ENCODE measurements around the gene NANS.
"Not testable (repeated sequence)": the region's sequence is repeated elsewhere in the genome, so short reads cannot be mapped to it uniquely, and the experiment has no call there.

The NANS gene

DNA sequence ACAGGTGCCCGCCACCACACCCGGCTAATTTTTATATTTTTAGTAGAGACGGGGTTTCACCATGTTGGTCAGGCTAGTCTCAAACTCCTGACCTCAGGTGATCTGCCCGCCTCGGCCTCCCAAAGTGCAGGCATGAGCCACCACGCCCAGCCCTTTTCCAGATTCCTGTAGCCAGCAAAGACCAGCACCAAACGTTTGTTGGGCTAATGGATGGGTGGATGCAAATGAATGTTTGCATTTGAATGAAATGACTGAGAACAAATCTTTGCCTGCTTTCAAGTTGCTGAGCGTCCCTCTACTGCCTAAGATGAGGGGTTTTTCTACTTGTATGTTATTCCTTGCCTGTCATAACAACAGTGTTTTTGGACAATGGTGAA is 20.0 kb downstream of the NANS start:
- not testable (repeated sequence) for DNase-seq (ENCODE audit: low read depth in 2 of 2)

DNA sequence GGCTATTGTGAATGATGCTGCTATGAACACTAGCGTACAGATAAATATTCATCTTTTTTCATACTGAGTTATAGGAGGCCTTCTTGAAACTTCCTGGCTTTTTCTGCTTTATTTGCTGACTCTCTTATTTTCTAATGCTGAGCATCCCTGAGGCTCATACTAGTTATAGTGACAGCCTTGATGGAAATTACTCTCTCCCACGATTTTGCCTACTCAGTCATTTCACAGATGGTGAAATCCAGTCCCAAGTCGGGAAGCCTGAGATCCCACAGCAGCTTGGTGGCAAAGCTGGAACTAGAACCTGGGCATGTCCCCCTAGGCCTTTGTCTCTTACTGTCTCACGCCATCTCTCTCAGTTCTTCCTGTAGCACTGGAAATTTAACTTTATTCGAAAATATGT is 22.4 kb downstream of the NANS start:
- DNase-seq (ENCODE audit: low read depth in 2 of 2) = no peak

DNA sequence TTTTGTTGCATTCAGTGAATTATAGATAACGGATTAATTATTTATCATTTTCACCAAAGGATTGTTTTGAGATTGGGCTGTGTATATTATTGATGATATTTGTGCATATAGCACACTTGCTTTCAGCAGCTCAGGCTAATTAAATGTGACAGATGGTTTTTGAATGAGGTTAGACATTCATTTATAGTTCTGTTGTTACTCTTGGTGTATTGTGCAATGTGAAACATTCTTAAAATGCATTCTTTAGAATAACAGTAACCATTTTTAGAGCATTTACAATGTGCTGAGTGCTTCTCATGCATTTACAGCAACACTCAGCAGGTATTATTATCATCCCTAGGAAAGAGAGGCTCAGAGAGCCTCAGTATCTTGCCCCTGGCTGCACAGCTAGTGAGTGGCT is 23.8 kb downstream of the NANS start:
- DNase-seq (ENCODE audit: low read depth in 2 of 2) = no peak

DNA sequence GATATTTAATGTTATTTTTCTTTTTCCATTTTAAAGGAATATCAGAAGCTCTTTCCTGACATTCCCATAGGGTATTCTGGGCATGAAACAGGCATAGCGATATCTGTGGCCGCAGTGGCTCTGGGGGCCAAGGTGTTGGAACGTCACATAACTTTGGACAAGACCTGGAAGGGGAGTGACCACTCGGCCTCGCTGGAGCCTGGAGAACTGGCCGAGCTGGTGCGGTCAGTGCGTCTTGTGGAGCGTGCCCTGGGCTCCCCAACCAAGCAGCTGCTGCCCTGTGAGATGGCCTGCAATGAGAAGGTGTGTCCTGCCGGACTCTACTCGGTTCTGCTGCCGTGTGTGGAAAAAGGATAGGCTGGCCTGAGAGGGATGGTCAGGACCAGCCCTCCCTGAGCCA is 24.2 kb downstream of the NANS start:
- no peak for DNase-seq (ENCODE audit: low read depth in 2 of 2)

DNA sequence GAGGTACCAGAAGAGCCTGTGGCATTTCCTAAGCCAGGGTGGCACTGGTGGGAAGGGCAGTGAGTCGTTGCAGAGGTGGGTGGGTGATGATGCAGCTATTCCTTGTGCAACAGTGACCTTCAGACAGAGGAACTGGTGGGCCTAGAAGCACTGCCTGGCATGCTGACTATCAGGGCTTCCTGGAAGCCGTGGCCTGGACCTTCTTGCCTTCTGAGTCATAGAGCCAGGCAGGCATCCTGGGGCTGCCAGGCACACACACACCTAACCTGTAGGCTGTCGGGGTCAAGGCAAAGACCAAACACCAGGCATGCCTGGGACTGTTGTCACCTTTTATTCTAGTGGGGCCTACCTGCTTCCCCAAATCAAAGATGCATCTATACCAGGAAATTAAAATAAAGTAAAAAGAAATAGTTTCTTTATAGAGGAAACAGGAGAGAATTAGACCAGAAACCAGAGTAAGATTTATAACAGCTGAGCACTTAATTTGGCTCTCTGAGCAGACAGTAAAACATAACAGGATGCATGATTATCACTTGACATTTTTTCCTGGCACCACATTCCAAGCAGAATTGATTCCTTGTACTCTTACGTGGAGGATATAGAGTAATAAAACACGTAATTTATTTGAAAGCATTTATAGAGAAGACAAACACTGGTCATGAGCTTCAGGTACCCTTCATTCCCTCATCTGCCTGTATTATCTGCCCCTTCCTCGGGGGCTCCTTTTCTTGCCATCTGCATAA is 25.1 kb downstream of the NANS start:
- DNase-seq (ENCODE audit: low read depth in 2 of 2) = no peak

DNA sequence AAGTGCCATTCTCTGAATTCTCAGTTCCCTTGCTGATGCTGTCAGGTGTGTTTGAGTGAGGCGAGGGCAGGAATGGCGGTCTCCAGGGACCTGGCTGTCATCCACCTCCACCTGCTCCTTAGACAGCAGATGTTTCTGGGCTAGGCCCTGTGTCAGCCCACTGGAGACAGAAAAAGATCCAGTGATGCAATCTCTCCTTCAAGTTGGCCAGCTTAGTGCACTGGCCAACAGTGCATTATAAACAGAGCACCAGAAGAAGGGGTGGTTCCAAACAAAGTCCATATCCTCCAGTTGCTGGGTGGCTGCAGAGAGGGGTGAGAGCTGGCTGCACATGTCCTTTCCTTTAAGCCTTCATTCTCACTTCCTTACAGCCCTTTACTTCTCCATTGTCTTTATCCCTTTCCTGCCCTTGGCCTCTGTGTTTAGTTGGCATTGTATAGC is 26.5 kb downstream of the NANS start:
- no peak for DNase-seq (ENCODE audit: low read depth in 2 of 2)

DNA sequence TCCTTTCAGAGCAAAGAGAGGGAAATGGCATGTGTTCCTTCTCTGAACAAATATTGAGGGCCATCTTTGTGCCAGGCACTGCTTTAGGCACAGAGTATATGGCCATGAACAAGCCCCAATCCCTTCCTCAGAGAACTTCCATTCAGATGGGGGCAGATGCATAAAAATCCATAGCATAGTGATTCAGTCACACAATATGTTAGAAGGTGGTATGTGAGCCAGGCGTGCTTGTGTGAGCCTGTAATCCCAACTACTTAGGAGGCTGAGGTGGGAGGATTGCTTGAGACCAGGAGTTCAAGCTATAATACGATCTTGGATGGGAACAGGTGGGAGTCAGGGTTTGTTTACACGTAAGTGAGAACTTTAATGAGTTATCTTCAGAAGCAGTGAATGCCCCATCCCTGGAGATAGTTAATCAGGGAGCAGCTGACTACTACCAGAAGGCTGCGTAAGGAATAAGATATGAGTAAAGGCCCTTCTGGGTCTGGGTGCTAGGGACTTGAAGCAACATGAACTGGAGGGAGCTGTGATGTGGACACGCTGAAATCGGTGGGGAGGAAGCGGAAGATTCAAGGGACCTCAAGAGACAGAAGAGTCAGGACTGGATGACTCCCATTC is 27.1 kb downstream of the NANS start:
- no peak for DNase-seq (ENCODE audit: low read depth in 2 of 2)

DNA sequence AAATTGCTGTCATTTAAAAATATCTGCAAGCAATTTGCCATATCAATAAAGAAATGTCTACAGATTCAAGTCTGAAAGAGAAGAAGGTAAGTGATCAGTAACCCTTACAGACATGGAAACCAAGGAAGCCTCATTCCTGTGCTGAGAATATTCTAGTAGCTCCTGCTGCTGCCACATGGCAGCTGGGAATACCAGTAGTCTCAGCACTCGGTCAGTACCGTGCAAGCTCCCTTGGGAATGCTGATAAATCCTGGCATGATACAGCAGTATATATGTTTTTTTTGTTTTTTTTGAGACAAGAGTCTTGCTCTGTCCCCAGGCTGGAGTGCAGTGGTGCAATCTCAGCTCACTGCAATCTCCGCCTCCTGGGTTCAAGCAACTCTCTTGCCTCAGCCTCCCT is 27.9 kb downstream of the NANS start:
- DNase-seq (ENCODE audit: low read depth in 2 of 2) = no peak

DNA sequence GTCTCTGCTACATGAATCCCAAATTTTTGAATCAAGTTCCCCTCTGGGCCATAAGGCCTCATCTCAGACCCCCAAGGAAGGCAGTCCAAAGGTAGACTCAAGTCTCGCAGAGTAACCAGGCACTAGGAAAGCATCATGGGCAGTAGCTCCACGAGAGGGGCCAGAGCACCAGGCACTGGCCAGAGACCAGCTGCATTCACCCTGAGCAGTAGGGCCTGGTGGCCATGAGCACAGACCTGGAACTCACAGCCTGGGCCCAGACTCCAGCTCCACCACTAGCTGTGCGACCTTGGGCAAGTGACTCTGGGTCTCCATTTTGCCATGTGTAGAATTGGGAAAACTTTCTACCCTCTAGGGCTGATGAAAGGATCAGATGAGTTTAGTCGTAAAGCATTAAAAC is 28.5 kb downstream of the NANS start:
- DNase-seq (ENCODE audit: low read depth in 2 of 2) = no peak

DNA sequence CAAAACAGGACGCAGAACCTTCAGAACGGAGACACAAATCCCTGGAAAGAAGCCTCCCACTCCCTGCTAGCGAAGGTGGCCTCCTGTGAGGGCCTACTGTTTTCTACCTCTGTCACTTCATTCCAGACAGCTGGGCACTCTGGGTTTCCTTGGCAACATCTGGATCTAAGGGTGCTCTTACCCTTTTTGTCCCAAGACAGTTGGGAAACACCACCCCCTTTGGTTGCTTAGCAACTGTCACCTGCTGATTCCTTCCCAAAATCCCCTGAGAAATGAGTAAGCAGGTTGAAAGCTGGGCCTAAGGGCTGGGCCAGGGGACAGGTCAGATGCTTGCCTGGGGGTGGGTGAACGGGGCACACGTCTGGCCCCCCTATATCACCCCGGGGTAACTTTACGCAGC is 29.4 kb downstream of the NANS start:
- no peak for DNase-seq (ENCODE audit: low read depth in 2 of 2)

DNA sequence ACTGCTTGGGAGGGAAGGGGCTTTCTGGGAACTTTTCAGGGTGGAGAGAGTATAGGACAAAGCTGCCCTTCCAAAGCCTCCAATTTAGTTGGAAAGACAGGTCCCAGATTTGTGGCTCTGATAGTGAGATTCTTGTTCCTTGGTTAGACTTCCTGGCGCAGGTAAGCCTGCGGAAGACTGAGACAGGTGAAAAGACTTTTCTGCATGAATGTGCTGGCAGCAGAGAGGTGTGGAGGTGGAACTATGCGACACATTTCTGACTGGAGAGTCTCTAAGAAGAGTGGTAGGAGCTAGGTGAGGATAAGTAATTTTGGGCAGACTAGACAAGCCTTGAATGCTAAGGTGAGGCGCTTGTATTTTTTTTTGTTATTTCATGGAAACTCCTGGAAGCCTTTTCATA is 29.9 kb downstream of the NANS start:
- DNase-seq (ENCODE audit: low read depth in 2 of 2) = no peak

DNA sequence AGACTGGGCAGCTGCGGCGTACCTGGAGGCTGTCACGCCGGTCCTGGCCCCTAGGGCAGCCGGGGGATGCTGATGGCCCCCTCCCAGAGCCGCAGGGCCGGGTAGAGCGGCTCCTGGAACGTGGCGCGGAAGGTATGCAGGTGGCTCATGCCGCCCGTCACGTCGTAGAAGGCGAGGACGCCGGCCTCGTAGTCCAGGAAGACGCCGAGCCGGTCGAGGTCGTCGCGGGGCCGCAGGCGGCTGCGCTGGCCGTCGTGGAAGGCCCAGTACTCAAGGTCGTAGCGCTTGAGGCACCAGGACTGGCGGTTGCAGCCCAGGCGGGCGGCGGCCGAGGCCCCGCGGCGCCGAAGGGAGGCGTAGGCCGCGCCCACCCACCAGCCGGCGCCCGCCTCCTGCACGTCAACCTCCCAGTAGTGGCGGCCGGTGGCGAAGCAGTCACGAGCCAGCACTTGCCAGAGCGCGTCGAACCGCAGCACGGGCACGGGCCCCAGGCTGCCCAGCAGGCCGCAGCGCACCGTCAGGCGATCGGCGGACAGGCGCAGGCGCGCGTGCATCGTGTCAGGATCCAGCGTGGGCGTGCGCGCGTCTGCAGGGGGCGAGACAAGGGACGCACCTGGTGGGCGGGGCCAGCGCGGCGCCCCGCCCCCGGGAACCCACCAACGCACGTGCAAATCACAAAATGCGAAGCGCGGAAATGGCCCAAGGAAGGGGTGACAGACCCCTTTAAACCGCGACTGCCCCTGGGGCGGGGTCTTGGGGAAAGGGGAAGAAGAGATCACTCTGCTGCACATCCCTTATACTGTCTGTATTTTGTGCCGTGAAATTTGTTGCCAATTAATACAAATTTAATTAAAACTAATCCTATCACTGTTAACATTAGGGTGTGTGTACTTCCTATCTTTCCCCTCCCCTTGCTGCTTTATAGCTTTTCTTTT is 31.2 kb downstream of the NANS start:
- no peak for DNase-seq (ENCODE audit: low read depth in 2 of 2)

DNA sequence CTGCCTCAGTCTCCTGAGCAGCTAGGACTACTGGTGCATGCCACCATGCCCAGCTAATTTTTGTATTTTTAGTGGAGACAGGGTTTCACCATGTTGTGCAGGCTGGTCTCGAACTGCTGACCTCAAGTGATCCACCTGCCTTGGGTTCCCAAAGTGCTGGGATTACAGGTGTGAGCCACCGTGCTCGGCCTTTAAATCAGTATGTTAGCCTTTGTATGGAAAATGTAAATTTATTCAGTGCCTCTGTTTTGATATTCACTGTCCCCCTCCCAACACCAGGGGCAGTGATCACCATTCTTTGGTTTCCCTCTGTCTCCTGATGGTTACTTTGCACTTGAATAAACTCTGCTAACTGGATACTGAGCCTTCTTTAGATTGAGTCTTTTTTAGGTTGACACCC is 34.1 kb downstream of the NANS start:
- DNase-seq (ENCODE audit: low read depth in 2 of 2) = not testable (repeated sequence)

DNA sequence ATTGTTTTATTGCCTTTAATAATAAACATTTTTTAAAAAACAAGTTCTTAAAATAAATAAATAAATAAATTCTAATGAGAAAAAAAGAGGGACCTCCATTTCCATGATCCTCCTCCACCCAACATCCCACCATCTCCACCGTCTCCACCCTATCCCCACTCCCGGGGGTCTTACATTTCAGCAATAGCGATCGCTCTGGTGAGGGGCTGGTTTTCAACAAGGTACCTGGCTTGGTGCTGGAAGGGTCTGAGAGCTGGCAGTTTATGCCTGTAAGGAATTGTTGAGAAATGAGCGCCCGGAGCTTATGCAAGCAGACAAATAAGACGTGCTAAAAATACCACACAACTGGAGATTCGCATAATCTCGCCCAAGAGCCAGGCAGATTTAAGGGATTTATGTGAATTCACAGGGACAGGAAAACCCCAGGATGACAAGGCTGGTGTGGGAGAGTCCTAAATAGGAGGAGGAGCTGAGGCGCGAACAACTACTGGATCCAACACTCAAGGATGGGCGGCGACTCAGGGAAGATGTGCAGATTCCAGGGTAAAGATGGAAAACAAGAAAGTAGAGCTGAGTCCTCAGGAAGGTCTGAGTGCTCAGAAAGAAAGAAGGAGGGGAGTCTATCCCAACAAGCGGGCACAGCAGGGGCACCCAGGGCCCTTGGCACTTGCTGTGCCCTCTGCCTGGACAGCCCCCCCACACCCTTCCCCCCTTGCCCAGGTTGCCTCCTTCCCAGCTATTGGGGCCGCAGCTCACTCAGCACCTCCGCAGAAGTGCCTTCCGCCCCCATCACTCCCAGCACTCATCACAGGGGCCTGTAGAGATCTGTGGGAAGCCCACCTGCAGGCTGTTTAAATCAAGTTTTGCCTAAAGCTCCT is 35.4 kb downstream of the NANS start:
- DNase-seq (ENCODE audit: low read depth in 2 of 2) = no peak

DNA sequence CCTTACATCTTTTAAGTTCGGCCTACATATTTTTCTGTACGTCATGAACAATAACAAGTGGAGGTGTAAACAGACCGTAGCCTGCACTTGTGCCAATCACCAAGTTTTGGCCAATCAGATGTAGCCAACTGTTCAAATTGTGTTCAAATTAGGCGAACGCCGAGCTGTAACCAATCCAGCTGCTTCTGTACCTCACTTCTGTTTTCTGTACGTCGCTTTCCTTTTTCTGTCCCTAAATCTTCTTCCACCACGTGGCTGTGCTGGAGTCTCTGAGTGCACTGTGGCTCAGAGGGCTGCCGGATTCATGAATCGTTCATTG is 36.0 kb downstream of the NANS start:
- no peak for DNase-seq (ENCODE audit: low read depth in 2 of 2)

DNA sequence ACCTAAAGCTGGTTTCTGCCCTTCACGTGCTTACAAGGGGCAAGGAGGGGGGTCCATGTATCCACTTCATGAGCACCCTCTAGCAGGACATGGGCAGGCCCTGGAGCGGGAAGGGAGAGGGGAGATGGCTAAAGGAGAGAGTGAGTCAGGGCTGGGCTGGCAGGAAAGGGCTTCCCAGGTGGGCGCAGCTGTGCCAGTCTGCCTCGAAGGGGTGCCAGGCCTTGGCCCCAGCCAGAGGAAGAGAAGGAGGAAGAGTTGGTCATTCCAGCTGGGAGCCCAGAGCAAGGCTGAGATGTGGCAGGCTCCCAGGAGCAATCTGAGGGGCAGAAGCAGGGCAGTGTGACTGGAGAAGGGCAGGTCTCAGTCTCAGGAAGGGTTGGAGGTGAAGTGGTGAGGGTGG is 37.8 kb downstream of the NANS start:
- no peak for DNase-seq (ENCODE audit: low read depth in 2 of 2)

DNA sequence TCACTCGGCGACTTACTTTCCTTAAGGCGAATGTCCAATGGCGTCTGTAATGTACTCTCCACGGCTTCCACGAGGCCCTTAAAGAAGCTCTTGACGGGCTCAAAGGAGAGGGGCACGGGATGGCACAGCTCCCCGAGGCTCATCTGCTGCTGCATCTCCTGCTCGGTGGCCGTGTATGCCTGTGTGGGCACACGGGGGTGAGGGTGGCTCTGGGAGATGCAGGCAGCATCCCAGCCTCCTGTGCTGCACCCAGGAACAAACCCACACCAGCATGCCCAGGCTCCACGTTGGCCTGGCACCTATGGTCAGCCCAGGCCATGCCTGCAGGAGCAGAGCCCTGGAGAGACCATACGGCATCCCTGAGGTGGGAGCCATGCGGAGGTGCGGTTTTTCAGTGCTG is 38.3 kb downstream of the NANS start:
- no peak for DNase-seq (ENCODE audit: low read depth in 2 of 2)

DNA sequence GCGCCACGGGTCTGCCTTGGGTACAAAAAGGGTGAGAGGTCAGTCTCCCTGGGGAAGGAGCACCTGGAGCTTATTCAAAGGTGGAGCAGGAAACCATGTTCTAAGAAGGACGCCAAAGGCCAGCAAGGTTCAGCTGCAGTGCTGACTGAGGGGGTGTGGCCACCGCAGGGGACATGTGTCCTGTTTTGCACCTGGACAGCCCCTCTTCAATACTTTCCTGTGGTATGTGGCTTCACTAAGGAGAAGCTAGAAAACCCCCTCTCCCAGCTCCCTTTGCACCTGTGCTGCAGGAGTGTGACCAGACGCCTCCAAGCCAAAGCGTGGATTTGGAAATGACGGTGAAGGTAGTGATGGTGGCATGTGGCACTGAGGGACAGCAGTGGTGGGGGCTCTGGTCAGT is 38.9 kb downstream of the NANS start:
- DNase-seq (ENCODE audit: low read depth in 2 of 2) = no peak

DNA sequence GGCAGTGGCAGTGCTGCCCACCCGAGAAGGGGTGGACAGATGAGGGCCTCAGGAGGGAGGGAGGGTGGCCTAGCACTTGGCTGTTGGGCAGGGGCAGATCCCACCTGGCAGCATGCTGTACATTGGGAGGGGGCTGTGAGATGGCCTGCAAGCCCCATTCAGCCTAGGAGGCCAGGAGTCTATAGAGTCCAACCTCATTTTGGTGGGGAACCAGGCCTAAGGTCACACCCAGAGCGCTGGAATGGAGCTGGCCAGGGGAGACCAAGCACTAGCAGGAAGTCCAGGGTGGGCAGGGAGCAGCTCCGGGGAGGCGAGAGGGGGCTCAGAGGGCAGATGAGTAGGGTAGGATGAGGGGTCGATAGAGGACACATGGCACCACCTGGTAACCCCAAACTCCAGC is 39.6 kb downstream of the NANS start:
- no peak for DNase-seq (ENCODE audit: low read depth in 2 of 2)

DNA sequence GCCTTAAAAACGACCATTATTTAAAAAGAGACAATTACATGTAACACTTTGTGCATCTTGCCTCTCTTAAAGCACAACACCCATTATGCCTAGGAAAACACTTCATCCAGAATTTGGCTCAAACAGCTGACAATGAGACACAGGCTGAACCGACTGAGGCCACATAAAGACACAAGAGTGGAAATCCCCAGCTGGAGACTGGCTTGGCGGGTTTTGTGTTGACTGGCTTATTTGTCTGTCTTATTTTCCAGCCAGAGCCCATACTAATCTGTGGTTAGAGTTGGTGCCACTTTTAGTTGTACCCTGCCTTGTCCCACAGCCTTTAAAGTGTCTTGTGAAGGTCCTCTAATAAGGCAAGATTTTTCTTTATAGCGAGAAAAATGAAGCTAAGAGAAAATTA is 41.3 kb downstream of the NANS start:
- no peak for DNase-seq (ENCODE audit: low read depth in 2 of 2)

DNA sequence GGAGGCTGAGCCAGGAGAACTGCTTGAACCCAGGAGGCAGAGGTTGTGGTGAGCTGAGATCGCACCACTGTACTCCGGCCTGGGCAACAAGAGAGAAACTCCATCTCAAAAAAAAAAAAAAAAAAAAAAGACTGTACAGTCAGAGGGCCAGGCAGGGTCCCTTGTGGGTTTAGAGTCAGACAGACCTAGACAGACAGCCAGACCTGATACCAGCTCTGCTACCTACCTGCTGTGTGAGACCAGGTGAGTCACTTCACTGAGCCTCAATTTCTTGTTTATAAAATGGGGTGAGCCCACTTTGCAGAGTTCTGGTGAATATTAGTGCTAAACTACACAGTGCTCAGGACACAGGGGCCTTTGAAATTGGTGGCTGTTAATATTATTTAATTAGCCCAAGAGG is 42.8 kb downstream of the NANS start:
- no peak for DNase-seq (ENCODE audit: low read depth in 2 of 2)

DNA sequence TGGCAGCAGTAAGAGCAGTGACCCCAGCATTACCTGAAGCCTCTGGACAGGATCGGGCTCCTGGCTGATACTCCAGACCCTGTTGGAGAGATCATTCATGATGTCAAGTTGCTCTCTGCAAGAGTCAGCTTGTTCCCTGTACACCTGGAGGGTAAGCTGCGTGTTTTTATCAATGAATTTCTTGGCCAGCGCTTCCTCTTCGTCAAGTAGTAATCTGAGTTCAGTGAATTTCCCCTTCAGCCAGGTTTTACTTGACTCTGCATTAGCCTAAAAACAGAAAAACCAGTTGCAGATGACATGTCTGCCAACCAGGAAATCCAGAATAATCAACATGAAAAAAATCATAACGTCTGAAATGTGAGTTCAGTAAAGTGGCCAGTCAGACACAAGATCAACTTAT is 43.4 kb downstream of the NANS start:
- no peak for DNase-seq (ENCODE audit: low read depth in 2 of 2)

Measured in stimulated activated CD4-positive, alpha-beta T cell treated with anti-CD3 and anti-CD28 coated beads, Interleukin-12 subunit alpha, Interleukin-12 subunit beta, amount 100 ng/mL, for 24 hours (primary cell).